ENCODE results near the gene ZNF444. TPM values are rescaled to one million over a fixed set of nuclear protein-coding genes. Genes with fewer than 3 reads are reported as not detected.
A peak's percentile ranks its signal among the peaks of the same experiment; 100 is the strongest.

Gene ZNF444
- 32.0 and 37.7 TPM in 2 replicates for total RNA-seq
- 10.2 TPM for total RNA-seq (2013)
- polyA plus RNA-seq, result 24.1 and 25.2 TPM in 2 replicates
- polyA minus RNA-seq, result 21.5 and 26.7 TPM in 2 replicates

DNA sequence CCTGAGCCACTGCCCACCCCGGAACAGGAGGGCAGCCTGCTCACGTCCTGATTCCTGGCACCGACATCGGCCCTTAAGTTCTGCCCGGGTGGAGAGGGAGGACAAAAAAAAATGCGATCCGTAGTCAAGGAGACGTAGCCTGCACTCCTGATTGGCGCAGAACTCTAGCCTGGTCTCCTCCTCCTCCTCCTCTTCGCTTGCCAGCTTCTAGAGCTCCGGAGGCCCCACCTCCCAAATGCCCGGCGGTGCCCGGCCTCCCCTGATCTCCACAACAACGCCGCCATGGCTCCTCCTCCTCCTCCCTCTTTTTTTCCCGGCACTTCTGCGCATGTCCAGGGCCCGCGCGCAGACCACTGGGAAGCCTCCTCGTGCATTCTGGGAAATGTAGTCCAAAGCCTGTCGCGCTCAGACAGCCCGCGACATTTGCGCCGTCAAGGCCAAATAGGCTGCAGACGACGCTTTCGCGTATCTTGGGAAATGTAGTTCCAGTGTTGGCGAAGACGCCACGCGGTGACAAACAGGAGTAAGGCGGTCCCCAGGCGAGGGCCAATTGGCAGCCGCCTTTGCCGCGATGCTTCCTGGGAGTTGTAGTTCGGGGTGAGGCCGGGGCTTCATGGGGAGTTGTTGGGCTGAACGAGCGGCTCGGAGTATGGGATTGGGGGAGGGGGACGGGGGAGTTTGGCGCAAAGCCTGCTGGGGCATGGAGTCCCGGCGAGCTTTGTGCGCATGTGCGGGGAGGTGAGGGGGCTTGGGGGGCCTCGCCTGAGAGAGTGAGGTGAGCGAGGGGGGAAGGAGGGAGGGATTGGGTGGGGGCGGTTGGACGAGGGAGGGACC lies at the start of gene ZNF444:
Gene ZNF444, plus strand, starts transcription at position 705 of the 834 bp plus-strand sequence. CDS start 5,625 bp downstream, outside the sequence.
- peak within 1 kb of the TSS; percentile 87 for H3K4me3 Mint-ChIP-seq
- Histone ChIP-seq H3K9ac (ENCODE audit: low read length) (peak within 1 kb of the TSS; percentile 81), H3K9me3 (ENCODE audit: control extremely low read depth in 1 of 3, control insufficient read depth in 2 of 3, insufficient read depth in 1 of 3, low read length in 2 of 3) (no peaks in the 10 kb centered on the region), H3K4me1 (ENCODE audit: control insufficient read depth in 2 of 2, insufficient read depth in 2 of 2, low read length in 2 of 2) (peaks cover 13 to 17% of the 10 kb centered on the region in 2 donors), H3K27me3 (replicated peaks in 1 of 4; ENCODE audit: control extremely low read depth in 1 of 4, control insufficient read depth in 3 of 4, insufficient read depth in 4 of 4, low read length in 3 of 4) (no peaks in the 10 kb centered on the region), H3K4me3 (ENCODE audit: control extremely low read depth in 1 of 5, extremely low read depth in 1 of 5, insufficient read depth in 1 of 5, low read depth in 2 of 5, low read length in 4 of 5) (peak within 1 kb of the TSS; percentile 61 to 83 (median 79)), H4K20me1 (ENCODE audit: control insufficient read depth, insufficient read depth, low read length, poor library complexity, severe bottlenecking) (no peaks in the 10 kb centered on the region), H2AFZ (ENCODE audit: insufficient read depth, low read depth, low read length, poor library complexity, severe bottlenecking) (peak within 1 kb of the TSS; percentile 92), H3K27ac (ENCODE audit: low read length in 2 of 2) (peak within 1 kb of the TSS; percentile 84 to 89), H3K4me2 (replicated peaks; ENCODE audit: low read depth, low read length, poor library complexity, severe bottlenecking) (peak within 1 kb of the TSS; percentile 92), H3K79me2 (ENCODE audit: control insufficient read depth, insufficient read depth, low read length) (peaks cover 41% of the 10 kb centered on the region), H3K36me3 (replicated peaks in 1 of 2; ENCODE audit: control extremely low read depth in 1 of 2, control insufficient read depth in 1 of 2, extremely low read depth in 1 of 2, insufficient read depth in 2 of 2, low read length in 1 of 2) (no peaks in the 10 kb centered on the region)
- H3K4me1 Mint-ChIP-seq, result peaks cover 32% of the 10 kb centered on the region
- DNase-seq (peak; percentile 99), ATAC-seq (ENCODE audit: low read depth) (peak; percentile 85)
- H3K27me3 Mint-ChIP-seq, result no peaks in the 10 kb centered on the region
- intact Hi-C loops (cut with micrococcal nuclease), result loop anchor here (1.0 to 10.0 kb wide), 5 partner anchors 19 to 516 kb away; partner anchors contain the start of genes ZNF784 and ZNF787
- no peaks in the 10 kb centered on the region for H3K9me3 Mint-ChIP-seq (ENCODE audit: insufficient read depth)
- POLR2A ChIA-PET, result interaction anchor here (0.5 to 1.5 kb wide), 6 partner anchors 12 to 1200 kb away, joined by 3 to 13 read pairs (median 4); partner anchors contain the start of gene ZNF787
- peak within 1 kb of the TSS; percentile 93 for H3K27ac Mint-ChIP-seq
- no peak for TF ChIP-seq EZH2 (IDR thresholded peaks at IDR 0.05; ENCODE audit: borderline replicate concordance, insufficient read depth, low read depth, low read length, poor library complexity, severe bottlenecking)
- TF ChIP-seq, protein P1, sequence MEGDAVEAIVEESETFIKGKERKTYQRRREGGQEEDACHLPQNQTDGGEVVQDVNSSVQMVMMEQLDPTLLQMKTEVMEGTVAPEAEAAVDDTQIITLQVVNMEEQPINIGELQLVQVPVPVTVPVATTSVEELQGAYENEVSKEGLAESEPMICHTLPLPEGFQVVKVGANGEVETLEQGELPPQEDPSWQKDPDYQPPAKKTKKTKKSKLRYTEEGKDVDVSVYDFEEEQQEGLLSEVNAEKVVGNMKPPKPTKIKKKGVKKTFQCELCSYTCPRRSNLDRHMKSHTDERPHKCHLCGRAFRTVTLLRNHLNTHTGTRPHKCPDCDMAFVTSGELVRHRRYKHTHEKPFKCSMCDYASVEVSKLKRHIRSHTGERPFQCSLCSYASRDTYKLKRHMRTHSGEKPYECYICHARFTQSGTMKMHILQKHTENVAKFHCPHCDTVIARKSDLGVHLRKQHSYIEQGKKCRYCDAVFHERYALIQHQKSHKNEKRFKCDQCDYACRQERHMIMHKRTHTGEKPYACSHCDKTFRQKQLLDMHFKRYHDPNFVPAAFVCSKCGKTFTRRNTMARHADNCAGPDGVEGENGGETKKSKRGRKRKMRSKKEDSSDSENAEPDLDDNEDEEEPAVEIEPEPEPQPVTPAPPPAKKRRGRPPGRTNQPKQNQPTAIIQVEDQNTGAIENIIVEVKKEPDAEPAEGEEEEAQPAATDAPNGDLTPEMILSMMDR (IDR thresholded peaks at IDR 0.05), result no peak
- WGBS (ENCODE audit: insufficient coverage), result 1% methylated on average over 50 of the region's 56 CpGs
- CTCF ChIA-PET, result interaction anchor here (0.7 to 0.9 kb wide), 2 partner anchors 35 to 38 kb away, joined by 4 to 5 read pairs; no protein-coding TSS in a partner anchor
